HG02973 (cell line): Measurements from ENCODE around the gene EIF5.

ENCODE experiments used
- ATAC-seq: cut with Tn5 transposase; IDR thresholded peaks from one replicate; pipeline ENCODE4 v1.9.1; 2021; ENCODE audit warnings: moderate library complexity; ENCODE audit not compliant: unreplicated experiment

The EIF5 gene

DNA sequence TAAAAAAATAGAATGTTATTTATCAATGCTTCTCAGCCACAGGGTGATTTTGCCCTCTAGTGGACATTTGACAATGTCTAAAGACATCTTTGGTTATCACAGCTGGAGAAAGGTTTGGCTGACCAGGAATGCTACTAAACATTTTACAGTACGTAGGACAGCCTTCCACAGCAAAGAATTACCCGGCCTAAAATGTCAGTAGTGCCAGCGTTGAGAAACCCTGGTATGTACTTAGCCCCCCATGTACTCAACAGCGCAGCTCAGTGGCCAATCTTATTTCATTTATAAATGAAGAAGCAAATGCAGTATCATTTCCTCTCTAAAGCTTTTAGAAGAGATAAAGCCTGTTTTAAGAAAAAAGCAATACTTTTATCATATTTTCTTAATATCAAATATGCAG, 57.0 kb downstream of the EIF5 start:
- ATAC-seq: no peak

DNA sequence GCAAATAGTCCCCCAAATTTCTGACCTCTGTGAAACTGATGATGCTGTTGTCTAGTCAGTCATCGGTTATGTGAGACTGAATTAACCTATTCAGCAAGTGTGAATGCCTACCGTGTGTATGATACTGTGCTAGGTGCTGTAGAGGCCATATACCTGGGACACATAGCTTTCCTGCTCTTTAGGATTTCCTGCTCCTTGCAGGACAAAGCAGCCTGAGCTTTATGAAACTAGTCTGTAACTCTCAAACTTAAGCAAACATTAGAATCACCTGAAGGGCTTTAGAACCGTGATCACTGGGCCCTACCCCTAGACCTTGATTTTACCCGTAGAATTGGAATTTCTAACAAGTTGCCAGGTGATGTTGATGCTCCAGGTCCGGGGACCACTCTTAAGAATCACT, 58.1 kb downstream of the EIF5 start:
- no peak for ATAC-seq

DNA sequence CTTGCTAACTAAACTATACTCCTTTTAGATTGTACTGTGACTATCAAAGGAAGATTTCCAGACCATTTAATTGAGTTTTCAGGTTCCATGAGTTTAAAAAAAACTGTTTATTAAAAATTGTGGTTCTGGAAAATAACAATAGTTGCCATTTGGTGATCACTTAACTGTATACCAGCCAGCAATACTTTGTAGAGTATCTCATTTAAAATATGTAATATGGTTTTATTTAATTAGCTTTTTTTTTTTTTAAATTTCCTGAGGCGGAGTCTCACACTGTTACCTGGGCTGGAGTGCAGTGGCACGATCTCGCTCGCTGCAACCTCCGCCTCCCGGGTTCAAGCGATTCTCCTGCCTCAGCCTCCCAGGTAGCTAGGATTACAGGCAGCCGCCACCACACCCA, 58.5 kb downstream of the EIF5 start:
- ATAC-seq: no peak

DNA sequence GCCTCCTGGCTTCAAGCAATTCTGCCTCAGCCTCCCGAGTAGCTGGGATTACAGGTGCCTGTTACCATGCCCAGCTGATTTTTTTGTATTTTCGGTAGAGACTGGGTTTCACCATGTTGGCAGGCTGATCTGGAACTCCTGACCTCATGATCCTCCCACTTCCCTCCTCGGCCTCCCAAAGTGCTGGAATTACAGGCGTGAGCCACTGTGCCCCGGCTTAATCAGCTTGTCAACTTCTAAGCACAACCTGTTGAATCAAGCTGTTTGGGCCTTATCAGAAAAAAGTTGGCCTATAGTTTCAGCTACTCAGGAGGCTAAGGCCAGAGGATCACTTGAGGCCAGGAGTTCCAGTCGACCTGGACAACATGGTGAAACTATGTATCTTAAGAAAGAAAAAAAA, 59.0 kb downstream of the EIF5 start:
- no peak for ATAC-seq

DNA sequence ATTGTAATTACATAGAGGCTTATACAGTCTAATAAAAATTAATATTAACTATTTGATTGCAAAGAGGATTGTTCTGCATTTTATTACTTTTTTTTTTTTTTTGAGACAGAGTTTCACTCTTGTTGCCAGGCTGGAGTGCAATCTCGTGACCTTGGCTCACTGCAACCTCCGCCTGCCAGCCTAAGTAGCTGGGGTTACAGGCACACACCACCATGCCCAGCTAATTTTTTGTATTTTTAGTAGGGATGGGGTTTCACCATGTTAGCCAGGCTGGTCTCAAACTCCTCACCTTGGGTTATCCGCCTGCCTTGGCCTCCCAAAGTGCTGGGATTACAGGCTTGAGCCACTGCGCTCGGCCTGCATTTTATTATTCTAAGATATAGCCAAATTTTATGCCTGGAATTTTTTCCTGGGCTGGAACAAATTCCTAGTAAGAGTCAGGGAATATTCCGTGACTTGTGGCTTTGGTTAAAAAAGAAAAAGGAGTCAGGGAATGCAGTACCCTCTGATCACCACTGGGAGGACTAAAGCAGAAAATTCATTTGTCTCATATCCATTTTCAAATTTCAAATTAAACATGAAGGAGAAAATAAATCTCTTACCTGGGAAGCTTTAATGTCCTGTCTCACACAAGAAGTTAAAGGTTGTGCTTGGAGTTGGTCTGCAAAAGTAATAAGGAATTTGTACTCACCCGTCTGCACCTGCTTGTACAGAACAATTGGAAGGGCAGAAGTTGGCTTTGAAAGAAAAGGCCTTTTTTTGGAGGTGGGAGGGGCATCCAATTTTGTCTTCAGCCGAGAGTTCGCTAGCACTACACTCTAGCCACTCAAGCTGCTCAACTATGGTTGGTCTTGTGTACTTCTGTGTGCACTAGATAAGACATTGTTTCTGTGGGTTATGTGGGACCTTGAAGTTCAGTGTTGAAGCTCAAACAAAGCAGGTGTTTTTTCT, 59.9 kb downstream of the EIF5 start:
- no peak for ATAC-seq
